ENCODE measurements around the gene PTPRN2.

- TF ChIP-seq GATA3 (IDR thresholded peaks at IDR 0.05; ENCODE audit: low read depth, low read length) (no peak), GATA2 (IDR thresholded peaks at IDR 0.05; ENCODE audit: low read depth, low read length) (no peak)
Observed at GRCh38 chr7:157997080-157997440, 590.6 kb downstream of the PTPRN2 start.

Measured in SH-SY5Y (cell line).